HG03060 (cell line): ENCODE measurements around the gene CCND2.
"Not testable (repeated sequence)": the region's sequence is repeated elsewhere in the genome, so short reads cannot be mapped to it uniquely, and the experiment has no call there.

Source experiments
- ATAC-seq: cut with Tn5 transposase; IDR thresholded peaks from one replicate; pipeline ENCODE4 v1.9.1; 2021; ENCODE audit warnings: low read depth, moderate number of reproducible peaks; ENCODE audit not compliant: unreplicated experiment

CCND2 gene

GRCh38 chr12:4273652-4274395 lies at the start of gene CCND2:
CCND2 (plus strand) TSS chr12:4273762; CDS start chr12:4274041, 279 bp downstream.
- ATAC-seq, result no peak

- ATAC-seq, result no peak
Measured at GRCh38 chr12:4224206-4224889, 49.2 kb upstream of the CCND2 start.

DNA sequence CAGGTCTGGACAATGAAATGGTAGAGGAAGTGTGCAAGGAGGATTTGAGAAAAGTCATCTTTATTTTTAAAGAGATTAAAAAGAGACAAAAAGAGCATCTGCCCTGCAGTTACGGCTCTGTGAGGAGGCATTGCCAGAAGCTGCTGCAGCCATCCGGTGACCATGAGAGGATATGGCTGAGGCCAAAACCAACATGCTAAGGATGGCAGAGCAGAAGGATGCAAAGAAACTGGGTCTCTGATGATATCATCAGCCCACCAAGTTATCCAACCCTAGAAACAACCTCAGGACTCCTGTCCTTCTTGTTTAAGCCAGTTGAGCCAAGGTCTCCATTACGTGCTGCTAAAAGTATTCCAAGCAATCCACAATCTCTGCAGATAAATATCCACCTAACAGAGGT lies 48.0 kb upstream of the CCND2 start:
- ATAC-seq, result no peak

- no peak for ATAC-seq
Measured at GRCh38 chr12:4227046-4227445, 46.5 kb upstream of the CCND2 start.

DNA sequence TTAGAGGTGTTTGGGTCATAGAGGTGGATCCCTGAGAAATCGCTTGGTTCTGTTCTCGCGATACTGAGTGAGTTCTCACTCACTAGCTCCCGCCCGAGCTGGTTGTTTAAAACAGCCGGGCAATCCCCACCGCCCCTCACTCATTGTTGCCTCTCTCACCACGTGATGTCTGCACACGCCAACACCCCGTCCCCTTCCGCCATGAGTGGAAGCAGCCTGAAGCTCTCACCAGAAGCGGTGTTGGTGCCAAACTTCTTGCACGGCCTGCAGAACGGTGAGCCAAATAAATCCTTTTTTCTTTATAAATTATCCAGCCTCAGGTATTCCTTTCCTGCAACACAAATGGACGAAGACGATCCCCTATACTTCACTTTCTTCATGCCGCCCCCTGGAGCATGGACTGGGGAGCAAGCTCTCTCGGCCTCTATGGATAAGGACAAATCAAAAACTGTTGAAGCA lies 45.4 kb upstream of the CCND2 start:
- ATAC-seq, result no peak

DNA sequence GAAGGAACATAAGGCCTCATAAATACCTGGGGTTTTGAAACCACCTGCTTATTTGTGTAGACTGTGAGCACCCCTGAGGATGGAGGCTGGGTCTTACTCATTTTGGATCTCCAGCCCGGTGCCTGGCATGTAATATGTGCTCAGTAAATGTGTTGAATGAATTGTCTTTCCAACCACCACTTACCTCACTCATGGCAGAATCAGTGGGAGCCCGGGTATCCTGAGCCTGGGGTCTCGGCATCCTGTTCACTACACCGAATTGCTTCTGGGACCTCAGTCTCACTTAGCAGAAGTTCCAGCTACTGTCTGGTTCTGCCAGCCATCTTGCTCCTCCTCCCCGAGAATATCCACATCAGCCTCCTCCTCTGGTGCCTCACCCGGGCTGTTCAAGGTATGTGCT lies 43.0 kb upstream of the CCND2 start:
- ATAC-seq, result no peak

- ATAC-seq, result no peak
Measured at GRCh38 chr12:4238577-4238976, 35.0 kb upstream of the CCND2 start.

- ATAC-seq, result no peak
Measured at GRCh38 chr12:4239746-4240145, 33.8 kb upstream of the CCND2 start.

DNA sequence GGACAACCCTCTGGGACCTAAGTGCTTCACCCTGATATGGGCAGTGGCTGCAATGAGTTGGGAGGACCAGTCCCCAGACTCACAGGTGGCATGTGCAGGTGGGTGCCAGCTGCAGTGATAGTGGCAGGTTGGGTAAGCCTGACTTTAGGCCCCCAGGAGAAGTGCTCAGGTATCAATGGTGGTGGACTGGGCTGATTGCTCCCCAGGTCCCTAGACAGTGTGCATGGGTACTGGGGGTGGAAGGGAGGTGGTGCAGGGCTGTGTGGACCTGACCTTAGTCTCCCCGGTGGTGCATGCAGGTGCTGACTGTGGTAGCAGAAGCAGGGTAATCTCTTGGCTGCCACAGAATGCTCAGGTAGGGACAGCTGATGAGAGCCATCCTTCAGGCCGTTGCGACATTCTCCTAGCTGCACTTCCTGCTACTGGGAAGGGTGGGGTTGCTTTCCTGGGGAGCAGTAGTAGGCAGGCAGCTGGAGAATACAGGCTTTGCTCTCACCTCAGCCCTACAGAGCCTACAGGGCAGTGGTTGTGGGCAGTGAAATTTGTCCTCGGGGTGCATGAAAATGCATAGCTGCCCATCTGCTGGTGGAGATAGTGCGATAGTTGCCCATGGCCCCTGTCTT lies 33.3 kb upstream of the CCND2 start:
- ATAC-seq, result no peak

- no peak for ATAC-seq
Measured at GRCh38 chr12:4240981-4241380, 32.6 kb upstream of the CCND2 start.

GRCh38 chr12:4241592-4241991 lies 32.0 kb upstream of the CCND2 start:
- ATAC-seq, result no peak

- ATAC-seq, result no peak
Measured at GRCh38 chr12:4242595-4242994, 31.0 kb upstream of the CCND2 start.

DNA sequence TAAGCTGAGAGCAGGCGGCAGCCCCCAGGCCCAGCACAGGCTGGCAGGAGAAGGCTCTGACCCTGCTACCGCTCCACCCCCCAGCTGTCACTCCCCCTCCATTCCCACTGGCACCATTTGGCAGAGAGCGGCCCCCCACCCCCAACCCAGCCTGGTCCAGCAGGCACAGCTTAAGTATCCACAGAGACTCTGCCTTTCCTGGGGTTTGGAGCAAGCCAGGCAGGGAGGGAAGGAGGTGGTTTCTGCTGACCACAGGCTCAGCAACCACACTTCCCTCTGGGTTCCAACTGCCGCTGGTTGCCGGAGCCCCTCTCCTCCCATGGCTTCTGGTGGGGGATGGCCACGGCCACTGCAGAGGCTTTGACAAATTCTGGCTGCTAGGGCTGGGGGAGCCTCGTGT lies 30.5 kb upstream of the CCND2 start:
- no peak for ATAC-seq

- not testable (repeated sequence) for ATAC-seq
Measured at GRCh38 chr12:4243491-4244100, 30.0 kb upstream of the CCND2 start.

DNA sequence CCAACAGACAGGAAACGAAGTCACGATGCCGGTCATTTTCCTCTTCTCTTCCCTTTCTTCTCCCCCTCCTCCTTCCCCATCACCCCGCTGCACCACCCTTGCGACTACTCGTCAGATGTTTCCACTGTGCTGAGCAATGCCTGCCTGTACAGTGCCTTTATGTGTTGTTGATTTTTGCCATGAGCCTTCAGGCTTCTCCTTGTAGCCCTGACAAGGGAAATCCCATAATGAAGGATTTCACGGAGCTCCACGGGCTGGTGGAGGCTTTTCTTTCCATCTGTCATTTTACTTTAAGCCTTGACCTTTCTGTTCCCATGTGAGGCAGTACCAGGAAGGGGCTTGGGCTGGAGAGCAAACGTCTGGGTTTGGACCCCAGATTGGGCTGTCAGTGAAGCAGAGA lies 28.7 kb upstream of the CCND2 start:
- ATAC-seq, result no peak

DNA sequence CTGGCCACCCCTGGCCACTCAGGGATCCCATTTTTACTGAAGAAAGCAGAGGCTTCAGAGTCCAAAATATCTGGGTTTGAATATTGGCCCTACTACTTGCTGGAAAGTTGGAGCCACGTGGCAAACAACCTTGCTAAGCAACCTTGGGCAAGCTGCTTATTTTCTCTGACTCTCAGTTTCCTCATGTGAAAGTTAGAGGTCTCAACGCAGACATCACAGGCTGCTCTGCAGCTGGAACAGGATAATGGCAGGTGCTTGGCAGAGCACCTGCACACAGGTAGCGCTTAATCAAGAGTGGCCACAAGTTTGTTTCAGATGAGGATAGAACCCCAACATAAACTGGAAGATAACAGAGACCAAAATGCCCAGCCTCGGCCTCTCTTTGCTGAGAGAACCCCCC lies 28.1 kb upstream of the CCND2 start:
- no peak for ATAC-seq

DNA sequence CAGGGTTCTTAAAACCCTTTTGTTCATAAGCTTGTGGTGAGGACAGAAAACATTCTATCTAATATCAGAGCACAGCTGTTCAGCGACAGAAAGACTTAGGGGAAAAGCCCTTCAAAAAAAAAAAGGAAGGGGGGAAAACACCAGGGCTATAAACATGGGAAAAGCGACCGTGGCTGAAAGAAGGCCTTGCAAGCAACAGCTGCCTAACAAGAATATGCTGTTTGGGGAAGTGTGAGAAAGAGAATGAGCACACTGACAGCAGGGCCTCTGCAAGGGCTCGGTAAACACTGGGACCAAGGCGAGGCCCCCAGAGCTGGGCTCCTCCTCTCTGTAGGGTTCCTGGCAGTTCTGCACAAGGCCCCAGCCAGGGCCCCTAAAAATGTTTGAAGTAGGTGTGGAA lies 27.4 kb upstream of the CCND2 start:
- no peak for ATAC-seq

DNA sequence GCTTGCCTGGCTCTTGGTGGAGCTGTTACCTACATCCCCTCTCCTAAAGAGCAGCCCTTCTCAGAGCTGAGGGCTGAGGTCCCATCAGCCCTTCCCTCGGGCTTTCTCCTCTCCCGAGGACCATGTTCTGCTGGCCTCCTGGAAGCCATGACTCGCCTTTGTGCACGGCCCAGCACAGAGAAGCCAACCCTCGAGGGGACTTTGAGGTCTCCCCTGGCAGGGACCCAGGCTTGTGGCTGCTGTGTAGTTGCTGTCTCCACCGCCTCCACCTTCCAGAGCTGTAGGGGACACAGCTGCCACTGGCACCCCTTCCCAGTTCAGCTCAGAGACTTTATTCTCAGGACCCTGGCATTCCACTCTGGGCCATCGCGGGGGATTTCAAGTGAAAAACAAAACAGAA lies 22.9 kb upstream of the CCND2 start:
- no peak for ATAC-seq

DNA sequence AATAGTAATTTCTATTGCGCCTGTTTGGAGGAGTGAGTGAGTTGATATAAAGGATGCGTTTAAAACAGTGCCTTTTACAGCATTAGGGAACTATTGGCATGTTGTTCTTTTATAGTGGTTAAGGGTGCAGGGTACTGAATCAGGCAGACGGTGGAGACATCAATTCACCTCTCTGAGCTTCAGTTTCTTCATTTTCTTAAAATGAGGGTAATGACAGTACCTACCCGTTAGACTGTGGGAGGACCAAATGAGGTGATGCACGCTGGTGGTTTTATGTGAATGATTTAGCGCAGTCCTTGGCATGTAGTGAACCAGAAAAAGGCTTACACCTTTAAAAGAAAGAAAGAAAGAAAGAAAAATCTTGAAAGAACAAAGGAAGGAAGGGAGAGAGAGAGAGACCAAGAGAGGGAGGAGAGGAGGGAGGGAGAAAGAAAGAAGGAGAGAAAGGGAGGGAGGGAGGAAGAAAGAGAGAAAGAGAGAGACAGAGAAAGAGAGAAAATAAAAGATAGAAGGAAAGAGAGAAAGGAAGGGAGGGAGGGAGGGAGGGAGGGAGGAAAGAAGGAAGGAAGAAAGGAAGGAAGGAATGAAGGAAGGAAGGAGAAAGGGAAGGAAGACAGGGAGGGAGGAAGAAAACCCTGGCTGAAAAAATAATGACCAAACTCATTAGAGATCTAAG lies 22.2 kb upstream of the CCND2 start:
- no peak for ATAC-seq

DNA sequence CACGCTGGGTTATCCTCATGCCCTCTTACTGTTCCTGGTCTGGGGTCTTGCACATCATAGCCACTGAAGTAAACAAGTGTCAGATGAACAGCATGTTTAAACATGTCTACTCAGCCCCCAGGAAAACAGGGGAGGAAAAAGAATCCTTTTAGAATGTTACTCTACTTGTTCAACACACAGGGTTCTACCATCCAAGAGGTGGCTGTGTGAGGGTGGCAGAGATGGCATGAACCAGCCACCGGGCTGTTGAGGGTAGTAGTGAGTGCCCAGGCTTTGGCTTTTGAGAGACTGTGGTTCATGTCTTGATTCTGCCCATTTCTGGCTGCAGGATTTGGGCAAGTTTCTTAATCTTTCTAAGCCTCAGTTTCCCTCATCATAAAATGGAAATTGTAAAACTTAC lies 21.6 kb upstream of the CCND2 start:
- no peak for ATAC-seq

- no peak for ATAC-seq
Measured at GRCh38 chr12:4252601-4253000, 21.0 kb upstream of the CCND2 start.
